NCI-H446 (cell line): Measurements from ENCODE around the gene PHF10.
A peak's percentile ranks its signal among the peaks of the same experiment; 100 is the strongest.
"Not testable (repeated sequence)": the region's sequence is repeated elsewhere in the genome, so short reads cannot be mapped to it uniquely, and the experiment has no call there.

Experiments used
- DNase-seq, 2 experiments: peaks; one replicate each; lab custom pipeline; 2025; lab: John Stamatoyannopoulos, UW

PHF10 gene

DNA sequence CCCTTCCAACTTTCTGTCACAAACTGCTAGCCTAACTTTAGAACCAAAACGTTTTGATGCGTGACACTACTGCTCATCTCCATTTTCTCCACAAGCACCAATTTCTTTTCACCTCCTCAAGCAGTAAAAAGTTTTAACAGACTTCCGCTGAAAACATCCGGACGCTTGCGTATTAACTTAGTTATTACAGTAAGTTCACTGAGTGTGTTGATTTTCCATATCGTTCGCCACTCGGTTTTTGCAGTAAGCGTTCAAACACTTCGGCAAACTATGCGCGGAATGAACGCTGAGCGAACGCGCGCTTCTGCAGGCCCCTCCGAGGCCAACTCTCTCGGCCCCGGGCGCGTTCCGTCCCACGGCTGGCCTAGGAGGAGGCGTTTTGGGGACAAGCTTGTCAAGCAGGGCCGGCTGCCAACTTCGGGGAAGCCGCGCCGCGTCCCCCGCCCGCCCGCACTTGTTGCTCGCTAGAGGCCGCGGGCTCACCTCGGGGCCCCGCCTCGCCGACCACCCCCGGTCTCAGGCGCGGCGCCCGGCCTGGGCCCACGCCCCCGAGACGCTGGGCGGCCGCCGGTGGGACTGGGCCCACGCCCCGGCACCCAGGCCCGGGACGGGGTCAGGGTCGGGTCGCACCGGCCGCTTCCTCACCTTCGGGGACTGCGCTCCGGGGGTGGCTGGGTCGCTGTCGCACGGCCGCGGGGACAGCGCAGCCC lies 945 bp downstream of the PHF10 start:
- peak in 1 of 2 experiments; percentile 46 for DNase-seq

DNA sequence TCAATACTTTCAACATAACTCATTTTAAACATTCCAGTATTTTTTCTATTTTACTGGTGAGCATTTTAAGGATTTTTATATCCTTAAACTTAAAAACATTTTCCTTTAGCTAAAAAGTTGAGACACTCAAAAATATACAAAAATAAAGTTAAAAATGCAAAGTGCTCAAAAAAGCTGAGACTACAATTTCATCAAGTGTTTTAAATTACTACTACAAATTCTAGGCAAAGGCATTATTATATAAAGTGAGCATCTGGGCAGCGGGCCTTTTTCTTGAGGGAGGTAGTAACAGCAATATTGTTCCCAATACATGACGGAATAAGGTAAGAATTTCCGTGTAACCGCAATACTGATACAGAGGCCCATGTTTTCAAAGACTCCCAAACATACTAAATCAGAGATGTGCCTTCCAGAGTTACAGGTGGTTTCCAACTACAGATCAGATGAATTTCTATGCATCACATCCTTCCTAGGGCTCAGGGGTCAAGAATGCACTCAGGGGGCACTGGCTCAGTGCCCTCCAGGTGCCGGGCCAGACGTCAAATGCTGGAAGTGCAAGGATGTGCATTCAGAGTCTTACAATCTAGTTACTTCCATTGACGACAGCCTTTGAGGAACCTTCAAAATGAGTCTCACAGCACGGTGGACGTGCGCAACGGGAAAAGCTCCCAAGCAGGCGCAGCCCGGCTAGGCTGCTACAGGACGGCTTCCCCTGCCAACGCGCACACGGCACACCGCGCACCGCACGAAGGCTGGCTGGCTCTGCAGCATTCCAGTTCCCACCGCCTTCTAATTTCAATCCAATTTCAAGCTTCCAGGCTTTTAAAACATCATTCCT lies 1.7 kb downstream of the PHF10 start:
- peak in 1 of 2 experiments; percentile 20 for DNase-seq

DNA sequence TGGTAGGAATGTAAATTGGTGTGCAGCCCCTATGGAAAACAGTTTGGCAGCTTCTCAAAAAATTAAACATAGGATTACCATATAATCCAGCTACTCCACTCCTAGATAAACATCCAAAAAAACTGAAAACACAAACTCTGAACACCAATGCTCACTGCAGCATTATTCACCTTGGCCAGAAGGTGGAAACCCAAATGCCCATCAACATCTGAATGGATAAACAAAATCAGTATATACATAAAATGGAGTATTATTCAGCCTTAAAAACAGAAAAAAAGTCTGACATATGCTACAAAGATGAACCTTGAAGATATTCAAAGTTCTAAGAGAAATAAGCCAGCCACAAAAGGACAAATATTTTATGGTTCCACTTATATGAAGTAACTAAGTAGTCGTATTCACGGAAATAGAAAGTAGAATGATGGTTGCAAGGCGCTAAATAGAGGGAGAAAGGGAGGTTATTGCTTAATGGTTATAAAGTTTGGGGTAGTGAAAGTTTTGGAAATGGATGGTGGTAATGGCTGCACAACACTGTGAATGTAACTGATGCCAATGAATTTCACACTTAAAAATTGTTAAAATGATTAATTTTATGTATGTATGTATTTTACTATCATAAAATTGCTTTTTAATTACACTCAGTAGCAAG lies 4.0 kb downstream of the PHF10 start:
- DNase-seq, result no peak

DNA sequence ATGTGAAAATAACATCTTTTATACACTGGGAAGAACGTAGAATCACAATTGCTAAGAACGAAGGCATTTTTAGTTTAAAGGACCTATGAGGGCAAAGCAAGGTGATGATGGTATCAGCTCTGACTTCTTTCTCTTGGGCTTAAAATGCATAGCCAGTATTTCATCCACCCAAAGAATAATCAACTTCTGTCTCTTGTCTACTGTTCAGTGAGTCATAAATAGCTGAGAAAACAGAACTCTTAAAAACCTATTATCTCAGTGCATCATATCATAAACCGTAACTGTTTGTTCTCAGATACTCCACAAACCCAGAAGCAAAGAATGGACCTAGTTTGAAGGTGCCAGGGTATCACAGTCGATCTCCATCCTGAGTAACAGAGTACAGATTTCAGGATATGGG lies 5.2 kb downstream of the PHF10 start:
- DNase-seq, result no peak

DNA sequence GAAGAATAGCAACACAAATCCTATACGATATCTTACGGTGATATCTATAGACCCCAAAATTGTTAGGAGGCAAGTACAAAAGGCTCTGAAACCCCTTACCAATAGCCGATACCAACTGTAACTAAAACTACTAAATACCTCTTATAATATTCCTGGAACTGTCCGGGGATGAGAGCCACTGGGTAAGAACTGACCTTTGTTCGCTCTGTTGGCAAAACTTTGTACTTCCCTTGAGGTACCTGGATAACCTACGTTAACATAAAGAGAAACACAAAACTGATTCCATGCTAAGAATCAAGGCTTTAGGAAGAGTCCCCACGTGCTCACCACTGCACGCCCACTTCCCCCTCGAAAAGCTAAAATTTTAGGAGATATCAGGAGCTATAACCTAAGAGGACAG lies 9.7 kb downstream of the PHF10 start:
- no peak for DNase-seq

DNA sequence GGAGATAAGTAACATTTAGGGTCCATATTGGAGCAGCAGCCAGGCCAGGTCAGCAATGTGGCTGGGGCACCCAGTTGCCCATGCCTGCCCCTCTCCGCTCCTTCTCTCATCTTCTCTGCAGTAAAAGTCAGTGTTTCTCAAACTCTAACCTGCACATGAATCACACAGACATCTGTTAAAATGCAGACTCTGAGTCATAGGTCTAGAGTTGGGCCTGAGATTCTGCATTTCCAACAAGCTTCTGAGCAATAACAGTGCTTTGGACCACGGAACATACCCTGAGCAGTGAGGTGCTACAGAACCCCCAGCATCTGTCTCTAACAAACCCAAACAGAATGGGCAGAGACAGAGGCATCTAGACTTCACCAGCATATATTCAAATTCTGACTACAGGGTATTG lies 10.1 kb downstream of the PHF10 start:
- DNase-seq, result no peak

DNA sequence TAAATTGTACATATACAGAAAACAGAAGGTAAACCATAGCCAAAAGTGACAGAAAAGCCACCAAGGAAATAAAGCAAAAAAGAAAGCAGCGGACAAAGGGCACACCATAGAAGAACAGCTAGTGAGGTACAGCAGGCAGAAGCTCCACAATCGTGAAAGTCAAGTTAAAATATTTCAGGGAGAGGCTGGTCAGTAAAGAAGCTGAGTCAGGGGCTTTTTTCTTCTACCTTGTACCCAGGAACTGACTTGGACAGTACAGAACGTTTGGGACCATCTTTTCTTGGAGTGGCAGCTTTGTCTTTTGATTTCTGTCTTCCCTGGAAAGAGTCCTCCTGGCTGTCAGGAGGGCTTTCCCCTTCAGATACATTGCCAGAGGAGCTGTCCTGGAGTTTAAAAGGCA lies 14.3 kb downstream of the PHF10 start:
- no peak for DNase-seq

DNA sequence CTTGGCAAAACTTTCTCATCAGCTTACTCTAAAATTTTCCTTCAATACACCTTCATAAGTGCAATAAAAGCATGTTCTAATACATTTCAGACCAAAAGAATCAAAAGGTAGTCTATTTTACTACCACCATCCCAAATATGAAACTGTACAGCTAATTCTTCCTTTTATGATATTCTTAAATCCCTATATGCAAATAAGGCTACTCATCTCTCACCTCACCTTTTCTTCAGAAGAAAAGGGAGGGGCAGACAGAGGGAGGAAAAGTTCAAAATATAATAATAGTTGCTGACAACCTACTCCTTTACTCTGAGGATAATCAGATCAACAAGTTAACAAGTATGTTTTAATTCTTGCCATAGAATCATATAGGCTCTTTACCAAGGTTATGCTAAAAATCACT lies 15.0 kb downstream of the PHF10 start:
- no peak for DNase-seq

DNA sequence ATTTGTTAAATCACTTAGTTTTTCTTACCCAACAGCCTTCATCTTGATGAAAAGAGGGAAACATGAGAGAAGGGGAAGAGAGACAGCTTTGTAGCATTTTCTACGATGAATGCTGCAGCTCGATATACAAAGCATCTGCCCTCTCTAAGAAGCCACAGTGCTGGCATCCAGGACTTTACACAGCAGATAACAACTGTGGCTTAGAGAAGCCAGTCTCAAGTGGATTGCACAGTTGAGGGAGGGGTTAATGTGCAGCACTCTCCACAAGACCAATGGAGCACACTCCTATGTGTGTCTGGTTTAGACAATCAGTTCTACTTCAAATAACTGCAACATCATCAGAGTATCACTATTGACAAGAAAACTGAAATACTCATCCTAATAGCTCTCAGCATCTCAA lies 16.5 kb downstream of the PHF10 start:
- DNase-seq, result no peak

DNA sequence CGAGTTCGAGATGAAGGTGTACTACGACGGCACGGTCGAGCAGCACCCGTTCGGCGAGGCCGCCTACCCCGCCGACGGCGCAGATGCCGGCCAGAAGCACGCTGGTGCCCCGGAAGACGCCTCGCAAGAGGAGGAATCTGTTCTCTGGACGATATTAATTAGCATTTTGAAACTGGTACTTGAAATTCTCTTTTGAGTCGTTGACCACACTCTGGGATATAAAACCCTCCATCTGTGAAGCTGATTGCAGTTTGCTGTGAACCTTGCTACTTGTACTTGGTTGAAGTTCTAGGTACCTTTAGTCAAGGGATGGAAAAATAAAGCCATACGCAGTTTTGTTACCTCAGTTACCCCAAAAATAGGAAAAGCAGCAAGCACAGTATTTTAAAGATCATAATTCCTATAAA lies 21.5 kb downstream of the PHF10 start:
- peak in 1 of 2 experiments; percentile 11 for DNase-seq

DNA sequence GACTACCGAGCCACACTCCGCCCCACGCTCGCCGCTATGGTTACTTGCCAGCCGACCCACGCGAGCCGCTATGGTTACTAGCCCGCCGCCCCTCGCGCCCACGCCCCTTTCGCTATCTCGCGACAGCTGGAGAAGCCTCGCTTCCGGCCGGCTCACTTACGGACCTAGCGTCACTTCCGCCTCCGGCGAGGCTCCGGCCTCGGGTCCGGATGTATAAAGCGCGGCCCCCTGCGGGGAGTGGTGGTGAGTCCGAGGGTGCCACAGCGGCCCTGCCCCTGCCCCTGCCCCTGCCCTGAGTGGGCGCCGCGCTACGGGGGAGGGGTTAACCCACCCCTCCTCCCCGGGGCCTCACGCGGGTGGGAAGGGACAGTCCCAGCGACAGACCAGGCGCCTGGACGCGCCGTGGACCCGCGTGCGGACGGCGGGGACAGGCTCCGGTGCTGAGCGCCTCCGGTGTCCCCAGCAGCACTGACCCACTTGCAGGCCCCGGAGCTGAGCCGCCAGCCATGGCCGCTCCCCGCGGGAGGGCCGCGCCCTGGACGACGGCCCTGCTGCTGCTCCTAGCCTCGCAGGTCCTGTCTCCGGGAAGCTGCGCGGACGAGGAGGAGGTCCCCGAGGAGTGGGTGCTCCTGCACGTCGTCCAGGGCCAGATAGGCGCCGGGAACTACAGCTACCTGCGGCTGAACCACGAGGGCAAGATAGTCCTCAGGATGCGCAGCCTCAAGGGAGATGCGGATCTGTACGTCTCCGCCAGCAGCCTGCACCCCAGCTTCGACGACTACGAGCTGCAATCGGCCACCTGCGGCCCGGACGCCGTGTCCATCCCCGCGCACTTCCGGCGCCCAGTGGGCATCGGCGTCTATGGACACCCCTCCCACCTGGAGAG lies 22.1 kb downstream of the PHF10 start, which contains the start of the genes C6orf120 and WDR27:
Gene C6orf120 (plus strand): TSS at position 173 of the 886 bp plus-strand sequence. CDS start 334 bp downstream, at position 507.
Gene WDR27 (minus strand): TSS at position 76 of the 886 bp plus-strand sequence. CDS start 13,024 bp downstream, outside the sequence.
- peak; percentile 79 to 95 for DNase-seq

DNA sequence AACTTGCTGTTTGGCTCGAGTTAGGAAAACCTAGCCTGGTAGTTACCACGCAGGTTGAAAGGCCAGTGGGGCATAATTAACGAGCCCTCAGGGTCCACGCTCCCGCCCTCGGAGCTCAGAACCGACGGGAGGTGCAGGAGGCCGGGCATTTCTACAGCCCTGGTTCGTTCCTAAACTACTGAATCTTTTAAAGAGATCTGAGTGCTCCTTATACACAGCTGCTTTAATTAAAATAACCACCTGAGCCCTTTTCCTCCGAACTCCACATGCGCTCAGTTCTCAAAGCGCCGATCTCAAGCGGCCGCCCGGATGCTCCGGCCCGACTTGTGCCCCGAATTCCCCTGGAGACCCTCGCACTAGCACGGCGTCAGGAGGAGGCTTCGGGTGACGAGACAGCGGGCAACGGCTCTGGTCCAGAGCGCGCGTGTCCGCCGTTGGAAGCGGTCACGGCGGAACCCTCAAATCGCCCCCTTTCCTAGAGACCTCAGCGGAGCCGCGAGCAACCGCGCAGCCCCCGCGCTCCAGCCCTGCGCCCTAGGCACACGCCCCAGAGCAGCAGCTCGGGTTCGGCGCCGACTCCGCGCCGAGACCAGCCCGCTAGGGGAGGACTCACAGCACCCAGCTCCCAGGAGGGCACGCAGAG lies 22.9 kb downstream of the PHF10 start:
- DNase-seq, result no peak

DNA sequence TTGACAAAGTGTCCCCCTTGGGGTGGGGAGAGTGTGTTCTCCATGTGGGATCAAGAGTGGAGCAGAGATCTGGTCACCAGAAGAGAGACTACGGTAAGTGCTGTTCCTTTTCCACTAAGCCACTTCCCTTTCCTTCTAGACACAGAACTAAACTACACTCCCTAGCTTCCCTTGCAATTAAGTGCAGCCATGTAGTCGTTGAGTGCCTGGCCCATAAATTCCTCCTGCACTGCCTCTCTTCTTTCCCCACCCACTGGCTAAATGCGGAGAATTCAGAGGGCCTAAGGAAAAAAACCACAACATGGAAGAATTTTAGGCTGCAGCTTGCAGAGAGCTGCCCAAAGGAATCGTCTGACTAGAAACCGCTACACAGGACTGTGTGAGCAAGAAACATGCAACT lies 24.0 kb downstream of the PHF10 start:
- no peak for DNase-seq

DNA sequence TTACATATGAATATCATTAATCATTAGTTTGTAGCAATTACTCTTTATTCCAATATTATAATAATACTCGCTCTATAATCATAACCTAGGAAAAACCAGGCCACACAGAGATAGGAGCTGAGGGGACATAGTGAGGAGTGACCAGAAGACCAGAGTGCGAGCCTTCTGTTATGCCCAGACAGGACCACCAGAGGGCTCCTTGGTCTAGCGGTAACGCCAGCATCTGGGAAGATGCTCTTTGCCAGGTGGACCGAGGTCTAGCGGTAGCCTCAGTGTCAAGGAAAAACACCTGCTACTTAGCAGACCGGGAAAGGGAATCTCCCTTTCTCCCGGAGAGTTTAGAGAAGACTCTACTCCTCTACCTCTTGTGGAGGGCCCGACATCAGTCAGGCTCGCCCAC lies 27.2 kb downstream of the PHF10 start:
- not testable (repeated sequence) for DNase-seq

DNA sequence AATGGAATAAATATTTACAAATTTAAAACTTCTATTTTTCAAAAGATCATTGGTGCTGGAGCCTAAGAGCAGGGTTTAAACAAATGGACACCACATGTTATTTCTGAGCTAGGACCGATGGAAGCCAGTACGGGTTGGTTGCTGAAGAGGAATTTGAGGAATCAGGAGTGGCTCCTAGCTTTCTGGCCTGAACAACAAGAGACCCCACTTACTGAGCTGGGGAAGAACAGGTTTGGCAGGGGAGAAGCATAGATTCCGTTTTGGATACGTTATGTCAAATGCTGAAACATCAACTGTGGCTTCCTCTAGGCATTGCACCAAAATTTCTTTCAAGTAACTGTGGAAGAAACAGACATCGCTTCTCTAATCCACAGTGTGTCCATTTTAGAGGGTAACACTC lies 29.2 kb downstream of the PHF10 start:
- DNase-seq, result no peak

DNA sequence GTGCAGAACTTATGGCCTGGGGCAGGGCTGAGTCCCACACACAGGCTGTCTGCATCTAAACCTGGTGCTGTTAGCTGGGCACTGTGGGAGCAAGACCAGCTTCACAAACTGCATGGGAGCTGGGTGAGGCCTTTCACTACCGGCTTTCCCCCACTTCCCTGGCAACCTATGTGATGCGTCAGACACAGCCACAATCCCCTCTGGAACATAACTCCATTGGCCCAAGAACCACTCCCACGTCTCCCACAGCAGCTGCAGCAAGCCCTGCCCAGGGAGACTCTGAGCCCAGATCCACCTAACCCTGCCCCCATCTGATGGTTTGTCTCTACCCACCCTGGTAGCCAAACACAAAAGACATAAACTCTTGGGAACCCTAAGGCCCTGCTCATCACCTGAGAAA lies 31.8 kb downstream of the PHF10 start:
- DNase-seq, result no peak

DNA sequence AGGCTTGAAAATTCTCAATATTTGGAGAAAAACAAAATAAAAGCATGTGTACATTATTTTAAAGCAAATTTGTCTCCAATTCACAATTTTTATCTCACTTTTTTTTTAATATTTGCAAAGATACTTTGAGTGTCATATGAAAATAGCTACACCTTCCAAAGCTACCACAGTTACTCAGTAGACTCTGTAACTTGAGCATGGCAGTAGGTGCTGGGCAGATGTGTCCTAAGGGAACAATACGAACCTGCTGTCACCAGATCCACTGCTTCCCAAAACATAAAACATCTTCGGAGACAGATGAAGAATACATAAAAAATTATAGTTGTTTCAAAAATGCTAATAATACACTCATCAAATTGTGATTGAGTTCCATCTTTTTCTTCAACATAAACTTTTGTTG lies 33.0 kb downstream of the PHF10 start:
- DNase-seq, result no peak

DNA sequence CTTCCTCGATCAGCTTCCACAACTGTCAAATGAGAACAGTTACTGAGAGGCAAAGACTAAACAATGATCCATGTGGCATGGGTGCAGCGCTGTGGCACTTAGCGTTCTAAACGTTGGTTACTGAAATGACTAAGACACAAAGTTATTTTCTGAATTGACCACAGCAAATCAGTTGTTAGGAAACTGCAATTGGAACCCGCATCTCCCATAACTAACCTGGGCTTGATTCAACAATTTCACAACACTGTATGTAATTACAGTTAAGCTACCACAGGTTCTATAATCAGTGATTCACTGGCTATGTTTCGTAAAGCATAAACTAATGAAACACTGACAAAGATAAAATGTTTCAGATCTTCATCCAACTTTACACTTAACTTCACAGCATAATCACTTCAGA lies 35.0 kb downstream of the PHF10 start:
- DNase-seq, result no peak

DNA sequence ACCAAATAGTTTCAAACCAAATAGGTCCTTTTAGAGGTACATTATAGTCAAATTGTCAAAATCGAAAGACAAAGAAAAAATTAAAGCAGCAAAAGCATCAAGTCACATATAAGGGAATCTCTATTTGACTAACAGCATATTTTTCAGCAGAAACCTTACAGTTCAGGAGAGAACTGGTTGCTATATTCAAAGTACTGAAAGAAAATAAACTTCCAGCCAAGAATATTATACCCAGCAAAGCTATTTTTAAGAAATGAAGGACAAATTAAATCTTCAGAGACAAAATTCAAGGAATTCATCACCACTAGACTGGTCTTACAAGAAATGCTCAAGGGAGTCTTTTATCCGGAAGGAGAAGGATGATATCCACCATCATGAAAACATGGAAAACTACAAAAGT lies 38.4 kb downstream of the PHF10 start:
- DNase-seq, result no peak

DNA sequence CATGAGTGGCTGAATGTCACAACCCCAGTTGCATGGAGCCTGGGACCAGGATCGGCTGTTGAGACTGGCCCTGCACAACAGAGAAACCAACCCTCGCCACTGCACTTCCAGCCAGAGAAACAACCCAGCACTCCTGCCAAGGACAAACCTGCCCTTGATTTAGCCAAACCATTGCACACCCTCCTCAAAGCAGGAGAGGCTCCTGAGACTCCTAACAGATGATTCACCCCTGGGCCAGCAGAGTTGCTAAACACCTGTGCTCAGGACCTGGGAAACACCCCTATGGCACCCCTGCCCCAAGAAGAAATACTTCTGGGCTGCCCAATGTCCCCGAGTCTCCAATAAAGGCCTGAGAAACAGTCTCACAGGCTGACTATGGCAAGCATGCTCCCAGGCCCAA lies 40.2 kb downstream of the PHF10 start:
- DNase-seq, result no peak

DNA sequence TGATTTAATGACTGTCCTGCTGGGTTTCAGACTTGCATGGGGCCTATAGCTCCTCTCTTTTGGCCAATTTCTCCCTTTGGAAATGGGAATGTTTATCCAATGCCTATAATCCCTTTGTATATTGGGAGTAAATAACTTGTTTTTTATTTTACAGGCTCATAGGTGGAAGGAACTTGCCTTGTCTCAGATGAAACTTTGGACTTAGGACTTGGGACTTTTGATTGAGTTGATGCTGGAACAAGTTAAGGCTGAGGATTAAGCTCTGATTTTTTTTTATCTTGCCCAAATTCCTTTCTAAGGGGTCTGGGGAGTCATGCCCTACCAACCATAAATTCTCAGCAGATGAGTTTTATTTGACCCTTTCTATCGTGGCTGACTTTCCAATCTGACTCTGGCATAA lies 46.0 kb downstream of the PHF10 start:
- DNase-seq, result no peak
